Epithelial cell of esophagus (primary cell): ENCODE results near the gene TPP2.
A peak's percentile ranks its signal among the peaks of the same experiment; 100 is the strongest.

Source experiments
- DNase-seq: peaks from one replicate; pipeline ENCODE4 v3.0.0; 2010; ENCODE audit warnings: low read depth
- H3K4me3 ChIP-seq: 2 replicates; pipeline ENCODE4 v1.5.1; 2011; ENCODE audit warnings: mild to moderate bottlenecking, low read length, control low read depth
- TF ChIP-seq, protein P1 (sequence below): IDR thresholded peaks from 2 replicates; pipeline ENCODE4 v1.5.1; 2011; ENCODE audit warnings: low read depth, mild to moderate bottlenecking, low read length, control low read depth, inconsistent platforms; ENCODE audit not compliant: insufficient read depth; ENCODE audit errors: missing control alignments

TPP2 gene

DNA sequence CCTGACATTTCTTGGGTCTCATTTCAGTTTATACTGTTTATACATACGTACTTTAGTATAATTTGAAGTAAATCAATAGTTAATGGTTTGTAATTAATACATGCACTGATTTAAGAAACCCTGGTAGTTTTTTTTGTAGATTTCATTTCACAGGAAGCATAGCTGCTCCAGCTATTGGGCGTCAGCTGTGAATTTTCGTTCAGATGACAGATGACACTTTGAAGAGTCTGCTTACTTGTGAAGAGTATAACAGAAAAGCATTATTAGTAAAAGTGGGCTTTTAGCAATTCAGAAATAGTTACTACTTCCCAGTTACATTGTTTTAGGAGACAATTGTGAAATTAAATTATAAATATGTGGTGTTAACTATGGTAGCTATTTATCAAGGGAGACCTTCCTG is 53.7 kb downstream of the TPP2 start:
- no peak overlapping the region for H3K4me3 ChIP-seq
- TF ChIP-seq, protein P1, sequence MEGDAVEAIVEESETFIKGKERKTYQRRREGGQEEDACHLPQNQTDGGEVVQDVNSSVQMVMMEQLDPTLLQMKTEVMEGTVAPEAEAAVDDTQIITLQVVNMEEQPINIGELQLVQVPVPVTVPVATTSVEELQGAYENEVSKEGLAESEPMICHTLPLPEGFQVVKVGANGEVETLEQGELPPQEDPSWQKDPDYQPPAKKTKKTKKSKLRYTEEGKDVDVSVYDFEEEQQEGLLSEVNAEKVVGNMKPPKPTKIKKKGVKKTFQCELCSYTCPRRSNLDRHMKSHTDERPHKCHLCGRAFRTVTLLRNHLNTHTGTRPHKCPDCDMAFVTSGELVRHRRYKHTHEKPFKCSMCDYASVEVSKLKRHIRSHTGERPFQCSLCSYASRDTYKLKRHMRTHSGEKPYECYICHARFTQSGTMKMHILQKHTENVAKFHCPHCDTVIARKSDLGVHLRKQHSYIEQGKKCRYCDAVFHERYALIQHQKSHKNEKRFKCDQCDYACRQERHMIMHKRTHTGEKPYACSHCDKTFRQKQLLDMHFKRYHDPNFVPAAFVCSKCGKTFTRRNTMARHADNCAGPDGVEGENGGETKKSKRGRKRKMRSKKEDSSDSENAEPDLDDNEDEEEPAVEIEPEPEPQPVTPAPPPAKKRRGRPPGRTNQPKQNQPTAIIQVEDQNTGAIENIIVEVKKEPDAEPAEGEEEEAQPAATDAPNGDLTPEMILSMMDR, result no peak
- no peak for DNase-seq

DNA sequence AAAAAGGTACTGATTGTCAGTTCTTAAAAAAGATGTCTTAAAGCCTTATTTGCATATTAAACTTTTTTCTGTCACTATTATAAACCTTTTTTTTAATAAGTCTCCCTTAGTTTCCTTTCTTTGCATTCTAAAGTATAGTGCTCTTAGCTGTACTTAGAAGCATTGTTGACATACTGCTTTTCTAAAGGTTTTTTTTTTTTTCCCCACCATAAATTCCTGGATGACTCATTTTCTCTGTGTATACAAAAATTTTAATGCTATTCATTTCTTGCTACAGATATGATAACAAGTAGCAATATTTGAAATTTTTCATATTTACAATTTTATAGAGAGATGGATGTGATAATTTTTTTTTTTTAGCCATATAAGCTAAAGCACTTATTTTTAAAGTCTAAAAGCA is 54.6 kb downstream of the TPP2 start:
- TF ChIP-seq, protein P1, result no peak
- DNase-seq, result peak; percentile 20
- no peak overlapping the region for H3K4me3 ChIP-seq

DNA sequence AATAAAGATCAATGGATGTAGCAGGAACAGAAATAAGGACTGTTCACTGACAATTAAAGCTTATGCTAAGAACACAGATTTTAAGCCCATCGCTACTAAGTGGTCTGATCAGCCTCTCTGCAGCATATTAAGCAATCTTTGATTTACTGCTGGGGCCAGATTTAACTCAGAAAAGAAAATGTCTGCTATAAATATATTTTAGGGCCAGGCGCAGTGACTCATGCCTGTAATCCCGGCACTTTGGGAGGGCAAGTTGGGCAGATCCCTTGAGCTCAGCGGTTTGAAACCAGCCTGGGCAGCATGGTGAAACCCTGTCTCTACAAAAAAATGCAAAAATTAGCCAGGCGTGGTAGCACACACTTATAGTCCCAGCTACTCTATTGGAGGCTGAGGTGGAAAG is 55.1 kb downstream of the TPP2 start:
- H3K4me3 ChIP-seq, result no peak overlapping the region
- DNase-seq, result peak; percentile 32
- TF ChIP-seq, protein P1, result no peak

DNA sequence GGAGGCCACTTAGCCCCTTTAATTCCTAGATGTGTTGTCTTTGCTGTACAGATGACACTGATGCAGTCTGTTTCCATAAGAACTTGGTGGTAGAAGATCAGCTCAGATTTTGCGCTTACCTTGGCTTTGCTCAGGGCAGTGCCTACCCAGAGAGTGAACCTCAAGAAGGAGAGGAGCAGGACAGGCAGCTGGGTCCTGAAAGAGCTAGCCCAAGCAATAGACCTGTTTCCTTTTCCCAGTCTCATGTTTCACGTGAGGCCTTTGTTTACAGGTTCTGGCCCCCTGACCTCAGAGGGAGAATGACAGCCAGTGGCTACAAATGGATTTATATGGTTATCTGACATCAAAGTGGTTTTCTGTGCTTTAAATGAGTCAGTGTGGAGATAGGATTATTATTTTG is 58.0 kb downstream of the TPP2 start:
- TF ChIP-seq, protein P1, result no peak
- no peak for DNase-seq
- H3K4me3 ChIP-seq, result no peak overlapping the region

DNA sequence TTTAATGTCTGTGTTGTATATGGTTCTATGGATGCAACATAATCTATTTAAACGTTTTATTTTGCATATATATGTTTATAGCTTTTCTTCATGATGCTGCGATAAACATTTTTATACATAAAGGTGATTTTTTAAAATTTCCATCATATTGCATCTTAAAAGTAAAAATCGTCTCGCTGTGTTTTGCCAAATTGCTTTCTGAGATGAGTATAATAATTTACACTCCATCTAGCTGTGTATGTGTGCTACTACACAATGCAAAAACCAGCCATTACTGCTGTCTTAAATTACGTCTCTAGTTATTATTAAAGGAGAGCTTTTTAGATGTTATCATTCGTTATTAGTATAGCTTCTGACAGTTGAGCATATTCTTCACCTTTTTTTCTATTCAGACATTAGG is 60.8 kb downstream of the TPP2 start:
- no peak overlapping the region for H3K4me3 ChIP-seq
- TF ChIP-seq, protein P1, result no peak

DNA sequence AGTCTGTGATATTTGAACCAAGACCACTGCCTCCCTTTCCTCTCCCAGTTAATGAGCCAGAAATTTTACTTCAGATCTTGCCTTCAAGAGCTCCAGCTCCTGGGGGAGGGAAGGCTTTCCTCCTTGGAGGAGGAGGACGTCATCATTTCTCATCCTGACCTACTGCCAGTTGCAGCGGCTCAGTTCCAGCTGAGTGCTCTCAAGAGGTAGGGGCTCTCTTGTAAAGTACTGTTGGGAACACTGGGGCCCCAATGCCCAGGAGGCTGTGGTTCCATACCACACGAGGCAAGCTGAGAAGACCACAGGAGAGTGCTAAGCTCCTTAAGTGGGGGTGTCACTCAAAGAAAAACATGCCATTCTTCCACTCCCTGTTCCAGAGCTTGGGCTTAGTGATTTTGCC is 61.9 kb downstream of the TPP2 start:
- TF ChIP-seq, protein P1, result no peak
- H3K4me3 ChIP-seq, result no peak overlapping the region
- no peak for DNase-seq

More for the DNA sequence above, 60.8 kb downstream of the TPP2 start:
- DNase-seq, result no peak

DNA sequence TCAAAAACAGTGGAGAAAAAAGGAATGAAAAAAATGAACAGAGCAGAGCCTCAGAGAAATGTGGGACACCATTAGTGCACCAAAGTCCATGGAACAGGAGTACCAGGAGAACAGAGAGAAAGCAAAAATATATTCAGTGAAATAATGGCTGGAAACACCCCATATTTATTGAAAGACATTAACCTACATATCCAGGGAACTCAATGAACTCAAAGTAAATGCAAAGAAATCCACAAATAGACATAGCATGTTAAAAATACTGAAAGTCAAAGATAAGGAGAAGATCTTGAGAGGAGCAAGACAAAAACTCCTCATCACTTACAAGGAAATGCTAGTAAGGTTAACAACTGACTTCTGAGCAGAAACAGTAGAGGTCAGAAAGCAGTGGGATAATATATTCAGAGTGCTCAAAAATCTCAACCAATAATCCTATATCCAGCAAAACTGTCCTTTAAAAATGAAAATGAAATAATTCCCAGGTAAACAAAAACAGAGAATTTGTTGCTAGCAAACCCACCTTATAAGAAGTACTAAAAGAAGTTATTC is 62.5 kb downstream of the TPP2 start:
- TF ChIP-seq, protein P1, result no peak
- no peak overlapping the region for H3K4me3 ChIP-seq
- no peak for DNase-seq
